Peyer's patch (tissue), 4 donors: ENCODE results near the gene MSL3.

ENCODE experiments used
- POLR2A ChIP-seq, 2 donors: fragments of 450-650 bp; IDR thresholded peaks; one replicate each; pipeline ENCODE4 v1.5.1; 2017; ENCODE audit warnings: antibody characterized with exemption in 2 of 2, mild to moderate bottlenecking in 2 of 2, moderate library complexity in 2 of 2
- TF ChIP-seq, protein P1 (sequence below), 6 experiments: fragments of 450-650 bp in 4 of 6; fragments of 200-600 bp in 2 of 6; sonication (generic) in 1 of 6; IDR thresholded peaks; one replicate each; pipeline ENCODE4 v1.5.1; 2017 to 2019; ENCODE audit warnings: antibody characterized with exemption in 6 of 6, mild to moderate bottlenecking in 3 of 6, moderate library complexity in 1 of 6

DNA sequence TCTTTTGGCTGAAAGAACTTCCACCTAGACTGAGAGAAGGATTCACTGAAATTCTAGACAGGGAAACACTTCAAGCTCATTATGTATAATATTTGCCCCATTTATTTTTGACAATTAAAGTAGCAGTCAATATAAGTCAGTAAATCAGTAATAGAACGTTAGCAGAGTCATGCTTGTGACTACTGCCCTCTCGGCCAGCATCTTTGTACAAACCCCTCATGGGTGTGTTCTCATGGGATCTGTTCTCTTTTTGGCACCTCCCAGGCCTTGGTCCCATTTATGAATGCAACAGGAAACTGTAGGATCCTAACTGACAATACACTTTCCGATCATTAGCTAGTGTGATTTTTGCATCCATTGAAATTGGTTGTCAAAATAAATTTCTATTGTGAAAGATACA lies 2.9 kb downstream of the MSL3 start:
- TF ChIP-seq, protein P1, sequence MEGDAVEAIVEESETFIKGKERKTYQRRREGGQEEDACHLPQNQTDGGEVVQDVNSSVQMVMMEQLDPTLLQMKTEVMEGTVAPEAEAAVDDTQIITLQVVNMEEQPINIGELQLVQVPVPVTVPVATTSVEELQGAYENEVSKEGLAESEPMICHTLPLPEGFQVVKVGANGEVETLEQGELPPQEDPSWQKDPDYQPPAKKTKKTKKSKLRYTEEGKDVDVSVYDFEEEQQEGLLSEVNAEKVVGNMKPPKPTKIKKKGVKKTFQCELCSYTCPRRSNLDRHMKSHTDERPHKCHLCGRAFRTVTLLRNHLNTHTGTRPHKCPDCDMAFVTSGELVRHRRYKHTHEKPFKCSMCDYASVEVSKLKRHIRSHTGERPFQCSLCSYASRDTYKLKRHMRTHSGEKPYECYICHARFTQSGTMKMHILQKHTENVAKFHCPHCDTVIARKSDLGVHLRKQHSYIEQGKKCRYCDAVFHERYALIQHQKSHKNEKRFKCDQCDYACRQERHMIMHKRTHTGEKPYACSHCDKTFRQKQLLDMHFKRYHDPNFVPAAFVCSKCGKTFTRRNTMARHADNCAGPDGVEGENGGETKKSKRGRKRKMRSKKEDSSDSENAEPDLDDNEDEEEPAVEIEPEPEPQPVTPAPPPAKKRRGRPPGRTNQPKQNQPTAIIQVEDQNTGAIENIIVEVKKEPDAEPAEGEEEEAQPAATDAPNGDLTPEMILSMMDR (IDR thresholded peaks at IDR 0.05), result no peak
- TF ChIP-seq POLR2A (IDR thresholded peaks at IDR 0.05), result no peak
